Lower lobe of right lung (tissue), 2 donors: ENCODE measurements around the gene MYMX. TPM values are rescaled to one million over a fixed set of nuclear protein-coding genes. Genes with fewer than 3 reads are reported as not detected.

Experiments used
- ATAC-seq, 2 donors: fragments of 200-7000 bp; cut with Tn5 transposase; one replicate each; pipeline ENCODE4 v1.9.1; 2020 to 2022; ENCODE audit warnings: mild to moderate bottlenecking in 2 of 2, moderate library complexity in 2 of 2
- DNase-seq: peaks from one replicate; pipeline ENCODE4 v3.0.0-alpha.2; 2020
- H3K27ac ChIP-seq: fragments of 200-600 bp; one replicate; pipeline ENCODE4 v1.8.0; 2022
- H3K27me3 ChIP-seq: fragments of 200-600 bp; one replicate; pipeline ENCODE4 v1.8.0; 2022; ENCODE audit warnings: low read depth
- H3K36me3 ChIP-seq: fragments of 200-600 bp; one replicate; pipeline ENCODE4 v1.8.0; 2022; ENCODE audit warnings: mild to moderate bottlenecking
- H3K4me1 ChIP-seq: fragments of 200-600 bp; one replicate; pipeline ENCODE4 v1.8.0; 2022
- H3K4me3 ChIP-seq: fragments of 200-600 bp; one replicate; pipeline ENCODE4 v1.8.0; 2022; ENCODE audit warnings: mild to moderate bottlenecking
- H3K9me3 ChIP-seq: fragments of 200-600 bp; one replicate; pipeline ENCODE4 v1.8.0; 2022
- CTCF ChIP-seq: fragments of 200-600 bp; IDR thresholded peaks from one replicate; pipeline ENCODE4 v1.8.0; 2022; ENCODE audit warnings: antibody characterized with exemption, mild to moderate bottlenecking
- intact Hi-C: fragments of 100-400 bp; cut with DNase I; formaldehyde crosslinking; loops from one replicate; pipeline ENCODE4 v1.11.0; 2022
- total RNA-seq: library from RNA; stranded (reverse); fragmentation: NEBNext Ultra II Directional; extraction: Animal tissue kit (Norgen Biotek cat#: 25700); gene quantifications from one replicate; pipeline ENCODE4 v1.2.1, GENCODE V29; 2021
- donor health status: DM: no; HTN: yes; CAD: no; lungs with severe emphysema.

MYMX gene
- total RNA-seq, 1 donor from 2014 or later, result not detected

- DNase-seq, result no peak
- Histone ChIP-seq H3K27ac (no peak overlapping the region), H3K4me1 (peaks cover 45% of the 10 kb centered on the region)
Measured at GRCh38 chr6:44261581-44261980, 44.9 kb downstream of the MYMX start.

DNA sequence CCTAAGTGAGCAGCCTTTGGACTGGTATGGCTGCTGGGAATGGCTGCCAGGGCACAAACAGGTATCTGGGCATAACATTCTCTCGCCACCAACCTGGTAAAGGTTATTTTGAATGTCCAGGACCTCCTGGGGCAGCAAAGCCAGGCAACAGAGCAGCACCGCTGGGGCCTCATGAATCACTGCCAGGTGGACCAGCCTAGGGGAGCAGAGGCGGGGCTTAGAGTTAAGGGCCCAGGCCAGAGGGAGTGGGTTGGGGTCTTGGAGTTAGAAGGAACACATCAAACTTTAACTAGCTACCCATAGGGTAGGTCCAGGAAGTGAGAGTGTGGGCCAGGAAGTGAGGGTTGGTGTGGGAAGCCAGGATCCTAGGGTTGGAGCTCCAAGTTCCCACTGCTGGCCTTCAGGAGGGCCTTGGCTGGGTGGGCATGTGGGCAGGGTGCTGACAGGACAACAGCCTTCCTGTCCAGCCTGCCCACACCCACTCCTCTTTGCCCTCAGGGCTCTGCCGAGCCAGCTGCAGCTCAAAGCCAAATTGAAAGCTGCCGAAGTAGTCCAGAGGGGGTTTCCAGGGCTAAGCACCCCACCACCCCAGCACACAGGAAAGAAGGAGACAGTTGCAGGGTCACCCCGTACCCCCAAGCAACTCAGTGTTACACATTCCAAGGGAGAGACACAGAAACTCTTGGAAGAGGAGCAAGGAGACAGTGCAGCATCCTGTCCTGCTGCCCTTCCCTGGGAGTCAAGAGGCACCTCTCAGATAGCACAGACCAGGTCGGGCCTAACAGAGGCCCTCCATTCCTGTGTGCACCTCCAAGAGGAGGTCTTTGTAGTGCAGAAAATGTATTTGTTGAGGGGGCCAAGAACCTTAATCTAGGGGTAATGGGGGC lies 46.0 kb downstream of the MYMX start:
- H3K4me3 ChIP-seq, result peak overlapping the region; percentile 87
- ATAC-seq, result no peak
- intact Hi-C loops, result no loop called here

More at GRCh38 chr6:44261581-44261980, 44.9 kb downstream of the MYMX start:
- Histone ChIP-seq H3K4me3 (no peak overlapping the region), H3K27me3 (no peaks in the 10 kb centered on the region), H3K9me3 (no peaks in the 10 kb centered on the region), H3K36me3 (peaks cover 23% of the 10 kb centered on the region)
- TF ChIP-seq CTCF, result no peak
- intact Hi-C loops, result no loop called here
- no peak for ATAC-seq

GRCh38 chr6:44263354-44264100 lies 46.8 kb downstream of the MYMX start:
- H3K9me3 ChIP-seq, result no peaks in the 10 kb centered on the region
- ATAC-seq (peak; percentile 15 to 45), DNase-seq (no peak)
- H3K4me3 ChIP-seq, result peak overlapping the region; percentile 87
- peaks cover 19% of the 10 kb centered on the region for H3K36me3 ChIP-seq
- peak overlapping the region; percentile 37 for H3K27ac ChIP-seq
- TF ChIP-seq CTCF, result no peak
- H3K4me1 ChIP-seq, result peaks cover 35% of the 10 kb centered on the region
- H3K27me3 ChIP-seq, result peaks cover 2% of the 10 kb centered on the region
- intact Hi-C loops, result no loop called here

More for the DNA sequence above, 46.0 kb downstream of the MYMX start:
- Histone ChIP-seq H3K27me3 (no peaks in the 10 kb centered on the region), H3K4me1 (peaks cover 41% of the 10 kb centered on the region), H3K36me3 (peaks cover 23% of the 10 kb centered on the region), H3K9me3 (no peaks in the 10 kb centered on the region), H3K27ac (peak overlapping the region; percentile 37)
- TF ChIP-seq CTCF, result no peak
- no peak for DNase-seq

- H3K4me1 ChIP-seq, result peaks cover 35% of the 10 kb centered on the region
Measured at GRCh38 chr6:44264154-44265006, 47.7 kb downstream of the MYMX start.

More at GRCh38 chr6:44264154-44265006, 47.7 kb downstream of the MYMX start:
- peak overlapping the region; percentile 87 for H3K4me3 ChIP-seq
- DNase-seq (peak; percentile 81), ATAC-seq (peak; percentile 50 to 53)
- peaks cover 10% of the 10 kb centered on the region for H3K36me3 ChIP-seq
- TF ChIP-seq CTCF, result no peak
- H3K27ac ChIP-seq, result peak overlapping the region; percentile 85
- intact Hi-C loops, result no loop called here
- no peaks in the 10 kb centered on the region for H3K9me3 ChIP-seq
- H3K27me3 ChIP-seq, result peaks cover 7% of the 10 kb centered on the region
